Measurements from ENCODE around the gene GARNL3.

- TF ChIP-seq CTCF (conservative IDR thresholded peaks at IDR 0.05; ENCODE audit: low read length) (no peak), EZH2phosphoT487 (IDR thresholded peaks at IDR 0.05; ENCODE audit: borderline replicate concordance, low read depth, low read length) (no peak)
Measured at GRCh38 chr9:127390563-127390962, 126.0 kb downstream of the GARNL3 start.

Data from OCI-LY7 (cell line).